Right ventricle myocardium inferior (tissue), 1 donor: Measurements from ENCODE around the gene KCNQ1. TPM values are rescaled to one million over a fixed set of nuclear protein-coding genes. Genes with fewer than 3 reads are reported as not detected.
A peak's percentile ranks its signal among the peaks of the same experiment; 100 is the strongest.

Experiments used
- ATAC-seq: fragments of 200-7000 bp; cut with Tn5 transposase; one replicate; pipeline ENCODE4 v1.9.1; 2020; ENCODE audit warnings: mild to moderate bottlenecking, moderate library complexity
- DNase-seq: peaks from one replicate; pipeline ENCODE4 v3.0.0; 2021; ENCODE audit errors: missing footprints
- intact Hi-C: fragments of 100-400 bp; cut with DNase I; formaldehyde crosslinking; loops from one replicate; pipeline ENCODE4 v1.11.0; 2022
- total RNA-seq: library from RNA; stranded (reverse); fragmentation: NEBNext Ultra II Directional; extraction: Animal tissue kit (Norgen Biotek cat#: 25700); gene quantifications from one replicate; pipeline ENCODE4 v1.2.1, GENCODE V29; 2021
- donor health status: DM: no; HTN: yes; CAD: no; lungs with severe emphysema.

Gene KCNQ1
- total RNA-seq, 1 donor from 2014 or later: 40.0 TPM

GRCh38 chr11:2898366-2899079, 453.7 kb downstream of the KCNQ1 start:
- intact Hi-C loops: loop anchor here (10.0 kb wide), 2 partner anchors 594 to 704 kb away; partner anchors contain the start of genes C11orf21 and TSPAN32

More at GRCh38 chr11:2898366-2899079, 453.7 kb downstream of the KCNQ1 start:
- DNase-seq: no peak
- peak; percentile 27 for ATAC-seq

Other genes starting within 250 kb of the KCNQ1 start
- gene ASCL2, start 174.4 kb upstream of the KCNQ1 start, total RNA-seq: 0.24 TPM
- gene C11orf21, start 143.1 kb upstream of the KCNQ1 start, total RNA-seq: 47.1 TPM
- 15.0 TPM for gene TSPAN32, start 143.0 kb upstream of the KCNQ1 start, total RNA-seq
- 531 TPM for gene CD81, start 67.7 kb upstream of the KCNQ1 start, total RNA-seq
- 31.4 TPM for gene TSSC4, start 44.3 kb upstream of the KCNQ1 start, total RNA-seq
- not detected for gene TRPM5, start 494 bp upstream of the KCNQ1 start, total RNA-seq